K562 (cell line): Measurements from ENCODE around the gene HPRT1. TPM values are rescaled to one million over a fixed set of nuclear protein-coding genes. Genes with fewer than 3 reads are reported as not detected.

Source experiments
- ATAC-seq: fragments of 200-7000 bp; cut with Tn5 transposase; 3 replicates; pipeline ENCODE4 v1.9.1; 2020; ENCODE audit warnings: moderate library complexity
- BruUV-seq: library from RNA; stranded (reverse); fragments of 400-500 nt; replicated peaks from 2 replicates; lab custom pipeline; 2021; lab: Mats Ljungman, UMichigan
- CTCF ChIA-PET: fragments of 300-600 bp; formaldehyde crosslinking; extraction: SDS; loops from one replicate; lab custom pipeline; 2021; ENCODE audit warnings: low intra/inter-chr PET ratio; lab: Yijun Ruan, JAX
- POLR2A ChIA-PET: fragments of 300-600, 350-650 bp; sonication (Branson Sonifier 250); formaldehyde crosslinking; extraction: SDS; loops from one replicate; lab custom pipeline; 2021; ENCODE audit warnings: antibody characterized with exemption, inconsistent platforms; lab: Yijun Ruan, JAX
- DNase-seq, 4 experiments: peaks; one replicate each; pipeline versions ENCODE4 v3.0.0 to v3.0.0-alpha.2; 2011 to 2018; ENCODE audit warnings: low spot score in 3 of 4, mixed read lengths in 3 of 4; ENCODE audit errors: extremely low read depth in 1 of 4
- FAIRE-seq: peaks from 2 replicates; lab custom pipeline; 2011; peaks lifted over from hg19 to GRCh38; lab: Jason Lieb, UNC
- H2AFZ ChIP-seq: 2 replicates; pipeline ENCODE4 v1.6.0; 2011; ENCODE audit warnings: low read depth, low read length, control low read depth, inconsistent platforms
- H3K27ac ChIP-seq: fragments of 200-600 bp; 3 replicates; pipeline ENCODE4 v1.8.0; 2011; ENCODE audit warnings: low read depth, mild to moderate bottlenecking, control low read depth, inconsistent platforms, low read length, moderate library complexity, mixed read lengths; ENCODE audit errors: extremely low read depth
- H3K27me3 ChIP-seq, 2 experiments: fragments of 300-600 bp in 1 of 2; 2 replicates in 1 of 2; 3 replicates in 1 of 2; pipeline versions ENCODE4 v1.6.0 to v1.8.0; 2011; ENCODE audit warnings: inconsistent platforms in 2 of 2, low read length in 2 of 2, mild to moderate bottlenecking in 1 of 2, mixed read lengths in 1 of 2, moderate library complexity in 1 of 2; ENCODE audit not compliant: control insufficient read depth in 2 of 2, insufficient read depth in 2 of 2
- H3K36me3 ChIP-seq: fragments of 300-600 bp; 3 replicates; pipeline ENCODE4 v1.8.0; 2011; ENCODE audit warnings: mild to moderate bottlenecking, low read length, inconsistent platforms; ENCODE audit not compliant: control insufficient read depth, insufficient read depth
- H3K4me1 ChIP-seq, 2 experiments: fragments of 200-600 bp in 1 of 2; replicated peaks in 1 of 2; 2 replicates in 1 of 2; 3 replicates in 1 of 2; pipeline versions ENCODE4 v1.5.1 to v1.8.0; 2011; ENCODE audit warnings: inconsistent platforms in 2 of 2, low read length in 2 of 2, mild to moderate bottlenecking in 1 of 2, mixed read lengths in 1 of 2, moderate library complexity in 1 of 2; ENCODE audit not compliant: control insufficient read depth in 2 of 2, insufficient read depth in 2 of 2
- H3K4me2 ChIP-seq: 2 replicates; pipeline ENCODE4 v1.6.1; 2011; ENCODE audit warnings: low read length, control low read depth, inconsistent platforms, mixed read lengths; ENCODE audit not compliant: insufficient read depth
- H3K4me3 ChIP-seq: fragments of 200-600 bp; sonication (generic), shearing (Covaris generic); 2 replicates; pipeline ENCODE4 v1.5.1; 2016; ENCODE audit warnings: control low read depth, inconsistent platforms
- H3K79me2 ChIP-seq: fragments of 200-600 bp; 3 replicates; pipeline ENCODE4 v1.8.0; 2011; ENCODE audit warnings: low read length, inconsistent platforms; ENCODE audit not compliant: control insufficient read depth, insufficient read depth
- H3K9ac ChIP-seq, 2 experiments: 2 replicates each; pipeline versions ENCODE4 v1.6.0 to v1.6.1; 2011; ENCODE audit warnings: low read depth in 2 of 2, low read length in 2 of 2, control low read depth in 1 of 2, inconsistent platforms in 1 of 2, mild to moderate bottlenecking in 1 of 2, mixed read lengths in 1 of 2; ENCODE audit not compliant: insufficient read depth in 1 of 2
- H3K9me1 ChIP-seq: one replicate; pipeline ENCODE4 v1.6.0; 2011; ENCODE audit warnings: inconsistent platforms, mild to moderate bottlenecking, low read length, moderate library complexity; ENCODE audit not compliant: control insufficient read depth, insufficient read depth
- H3K9me3 ChIP-seq: replicated peaks from 2 replicates; pipeline ENCODE4 v1.5.1; 2011; ENCODE audit warnings: low read depth, low read length, inconsistent platforms; ENCODE audit not compliant: control insufficient read depth, insufficient read depth
- H4K20me1 ChIP-seq: replicated peaks from 2 replicates; pipeline ENCODE4 v1.6.1; 2011; ENCODE audit warnings: low read length, inconsistent platforms, mixed read lengths; ENCODE audit not compliant: control insufficient read depth, insufficient read depth
- BMI1 ChIP-seq: fragments of 150-350 bp; IDR thresholded peaks from 2 replicates; pipeline ENCODE4 v1.6.1; 2014; ENCODE audit warnings: low read length
- CXXC5 ChIP-seq: fragments of 250-450 bp; sonication (Bioruptor Pico); IDR thresholded peaks from 2 replicates; pipeline ENCODE4 v1.8.0; 2022; ENCODE audit warnings: inconsistent platforms, mild to moderate bottlenecking, moderate library complexity
- HDAC8 ChIP-seq: fragments of 450-650 bp; IDR thresholded peaks from 2 replicates; pipeline ENCODE4 v1.6.1; 2016; ENCODE audit warnings: mild to moderate bottlenecking, missing genetic modification characterization, moderate library complexity, missing compliant biosample characterization
- KLF16 ChIP-seq: IDR thresholded peaks from 2 replicates; pipeline ENCODE4 v1.6.1; 2016; ENCODE audit warnings: antibody characterized with exemption
- MTA2 ChIP-seq: fragments of 450-650 bp; IDR thresholded peaks from 2 replicates; pipeline ENCODE4 v1.6.1; 2016; ENCODE audit warnings: low read depth
- PHF20 ChIP-seq: fragments of 450-650 bp; IDR thresholded peaks from 2 replicates; pipeline ENCODE4 v1.6.1; 2018; ENCODE audit not compliant: partially characterized antibody
- PTTG1 ChIP-seq: fragments of 450-650 bp; IDR thresholded peaks from 2 replicates; pipeline ENCODE4 v1.6.1; 2016; ENCODE audit warnings: low read depth, mild to moderate bottlenecking, missing genetic modification characterization, missing compliant biosample characterization
- SP1 ChIP-seq: sonication (generic); formaldehyde crosslinking; IDR thresholded peaks from 2 replicates; pipeline ENCODE4 v1.8.1; 2022; ENCODE audit warnings: mild to moderate bottlenecking, missing genetic modification reagents
- TEAD1 ChIP-seq, 2 experiments: fragments of 450-650 bp in 1 of 2; sonication (generic) in 1 of 2; formaldehyde crosslinking; IDR thresholded peaks; 2 replicates each; pipeline versions ENCODE4 v1.4.0 to v1.8.0; 2020 to 2022; ENCODE audit warnings: mild to moderate bottlenecking in 2 of 2, missing genetic modification reagents in 1 of 2
- XRCC5 ChIP-seq: fragments of 200-400 bp; formaldehyde crosslinking; IDR thresholded peaks from 2 replicates; pipeline ENCODE4 v1.6.1; 2017; ENCODE audit warnings: low read depth, mild to moderate bottlenecking, low read length
- ZNF239 ChIP-seq: fragments of 250-450 bp; sonication (Bioruptor Pico); IDR thresholded peaks from 2 replicates; pipeline ENCODE4 v1.4.0; 2020; ENCODE audit warnings: mild to moderate bottlenecking
- WGBS: fragments of 100-300 bp; shearing (Covaris generic); methylation state at CpG from one replicate; pipeline ENCODE4 v1.1.6; 2016; ENCODE audit warnings: low coverage, mixed read lengths; ENCODE audit not compliant: insufficient coverage; ENCODE audit errors: missing lambda C conversion rate; 5-methylcytosine and 5-hydroxymethylcytosine counted together
- in situ Hi-C: fragments of 300-500 bp; cut with MboI; formaldehyde crosslinking; loops from 4 replicates; pipeline ENCODE4 v1.15.0; 2018; ENCODE audit warnings: inconsistent platforms, mixed read lengths
- intact Hi-C: fragments of 100-400 bp; cut with micrococcal nuclease; formaldehyde crosslinking; loops from 2 replicates; pipeline ENCODE4 v1.14.2; 2022
- polyA plus RNA-seq, 8 experiments: library from polyadenylated mRNA; depleted of rRNA in 4 of 8; stranded (reverse) in 5 of 8; unstranded in 3 of 8; fragments of >200 nt; fragmentation: Nextera tagmentation in 2 of 8; fragmentation: Illumina TruSeq in 1 of 8; extraction: Ambion mirVana in 2 of 8; extraction: Trizol in 1 of 8; gene quantifications; 2 replicates each; pipeline versions ENCODE4 v1.2.1 to v1.2.3, GENCODE V29; 2011 to 2014; ENCODE audit warnings: inconsistent platforms in 1 of 8, missing spikeins in 1 of 8
- total RNA-seq, 7 experiments: library from RNA; depleted of rRNA in 6 of 7; stranded (reverse); fragments of >200 nt in 6 of 7; fragmentation: Illumina TruSeq in 2 of 7; extraction: Trizol in 2 of 7; gene quantifications; 2 replicates each; pipeline versions ENCODE4 v1.2.1 to v1.2.3, GENCODE V29; 2011 to 2021; ENCODE audit warnings: low replicate concordance in 1 of 7
- TF ChIP-seq, protein P1 (sequence below): fragments of 250-450 bp; sonication (Bioruptor Pico); IDR thresholded peaks from 2 replicates; pipeline ENCODE4 v1.5.0; 2020; ENCODE audit warnings: mild to moderate bottlenecking, borderline replicate concordance
- TF ChIP-seq, protein P2 (sequence below): fragments of 450-650 bp; IDR thresholded peaks from 2 replicates; pipeline ENCODE4 v1.6.1; 2016; ENCODE audit warnings: borderline replicate concordance

Gene HPRT1
- total and polyA plus RNA-seq, 9 of the 15 experiments (the other 6 are each of a cell fraction or from before 2014, with no cell fraction given): 24.4 to 158 (median 104) TPM

DNA sequence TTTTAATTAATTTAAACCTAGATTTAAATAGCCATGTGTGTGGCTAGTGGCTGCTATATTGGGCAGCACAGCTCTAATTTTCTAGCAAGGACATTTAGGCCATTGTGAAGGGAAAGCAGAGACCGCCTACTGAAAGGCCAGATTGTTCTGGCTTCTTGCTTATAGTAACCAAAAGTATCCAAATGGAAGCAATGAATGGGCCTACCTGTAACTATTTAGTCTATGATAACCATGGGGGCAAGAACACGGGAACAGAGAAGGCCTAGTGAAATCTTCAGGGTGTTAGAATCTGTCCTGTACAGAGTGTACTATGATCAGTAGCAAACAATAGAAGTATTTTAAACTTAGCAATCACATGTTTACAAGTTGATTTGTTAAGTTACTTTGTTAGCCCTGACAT is 16.5 kb upstream of the HPRT1 start:
- intact Hi-C loops: no loop called here
- BruUV-seq: no TSS peak

DNA sequence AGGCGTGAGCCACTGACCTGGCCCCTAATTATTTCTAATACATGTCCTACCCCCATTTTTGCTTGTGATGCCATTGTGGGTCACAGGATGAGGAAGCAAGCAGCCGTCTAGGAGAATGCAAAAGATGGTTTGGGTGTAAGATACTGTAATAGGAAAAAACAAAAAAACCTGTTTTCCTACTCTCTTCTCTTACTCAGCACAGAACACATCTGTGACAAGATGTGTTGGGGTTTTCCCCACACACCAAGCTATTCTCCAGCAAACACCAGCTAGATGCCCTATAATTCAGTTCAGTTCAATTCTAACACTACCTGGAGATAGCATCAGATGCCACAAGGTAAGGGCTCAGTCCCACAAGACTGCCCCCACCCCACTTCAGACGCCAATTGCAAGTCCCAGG is 15.3 kb upstream of the HPRT1 start:
- no peak overlapping the region for H3K4me3 ChIP-seq
- H3K36me3 ChIP-seq: no peaks in the 10 kb centered on the region
- BruUV-seq: no TSS peak
- H3K9ac ChIP-seq: no peak overlapping the region
- H3K79me2 ChIP-seq: no peaks in the 10 kb centered on the region
- CTCF ChIA-PET: no interaction called here
- intact Hi-C loops: no loop called here
- H4K20me1 ChIP-seq: no peaks in the 10 kb centered on the region
- H3K4me2 ChIP-seq: no peak overlapping the region
- WGBS: 18% methylated on average over 3 of the region's 3 CpGs
- H2AFZ ChIP-seq: no peak overlapping the region
- no peak for ATAC-seq
- FAIRE-seq: no peak
- POLR2A ChIA-PET: no interaction called here
- H3K27ac ChIP-seq: no peak overlapping the region
- H3K9me3 ChIP-seq: no peaks in the 10 kb centered on the region
- no peaks in the 10 kb centered on the region for H3K27me3 ChIP-seq
- in situ Hi-C loops: no loop called here
- TF ChIP-seq BMI1 (no peak), CXXC5 (no peak), KLF16 (no peak), PTTG1 (tag) (no peak), PHF20 (no peak), TEAD1 (CRISPR knock-in tag; IDR thresholded peaks at IDR 0.05) (no peak), MTA2 (no peak), HDAC8 (no peak), ZNF239 (no peak), SP1 (CRISPR knock-in tag) (no peak), XRCC5 (no peak)
- TF ChIP-seq, protein P1, sequence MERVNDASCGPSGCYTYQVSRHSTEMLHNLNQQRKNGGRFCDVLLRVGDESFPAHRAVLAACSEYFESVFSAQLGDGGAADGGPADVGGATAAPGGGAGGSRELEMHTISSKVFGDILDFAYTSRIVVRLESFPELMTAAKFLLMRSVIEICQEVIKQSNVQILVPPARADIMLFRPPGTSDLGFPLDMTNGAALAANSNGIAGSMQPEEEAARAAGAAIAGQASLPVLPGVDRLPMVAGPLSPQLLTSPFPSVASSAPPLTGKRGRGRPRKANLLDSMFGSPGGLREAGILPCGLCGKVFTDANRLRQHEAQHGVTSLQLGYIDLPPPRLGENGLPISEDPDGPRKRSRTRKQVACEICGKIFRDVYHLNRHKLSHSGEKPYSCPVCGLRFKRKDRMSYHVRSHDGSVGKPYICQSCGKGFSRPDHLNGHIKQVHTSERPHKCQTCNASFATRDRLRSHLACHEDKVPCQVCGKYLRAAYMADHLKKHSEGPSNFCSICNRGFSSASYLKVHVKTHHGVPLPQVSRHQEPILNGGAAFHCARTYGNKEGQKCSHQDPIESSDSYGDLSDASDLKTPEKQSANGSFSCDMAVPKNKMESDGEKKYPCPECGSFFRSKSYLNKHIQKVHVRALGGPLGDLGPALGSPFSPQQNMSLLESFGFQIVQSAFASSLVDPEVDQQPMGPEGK (CRISPR knock-in tag): no peak
- H3K9me1 ChIP-seq: no peaks in the 10 kb centered on the region
- no peaks in the 10 kb centered on the region for H3K4me1 ChIP-seq
- no peak for DNase-seq

More for the DNA sequence above, 16.5 kb upstream of the HPRT1 start:
- Histone ChIP-seq H3K4me2 (no peak overlapping the region), H3K9ac (no peak overlapping the region)
- DNase-seq: no peak
- TF ChIP-seq, protein P2, sequence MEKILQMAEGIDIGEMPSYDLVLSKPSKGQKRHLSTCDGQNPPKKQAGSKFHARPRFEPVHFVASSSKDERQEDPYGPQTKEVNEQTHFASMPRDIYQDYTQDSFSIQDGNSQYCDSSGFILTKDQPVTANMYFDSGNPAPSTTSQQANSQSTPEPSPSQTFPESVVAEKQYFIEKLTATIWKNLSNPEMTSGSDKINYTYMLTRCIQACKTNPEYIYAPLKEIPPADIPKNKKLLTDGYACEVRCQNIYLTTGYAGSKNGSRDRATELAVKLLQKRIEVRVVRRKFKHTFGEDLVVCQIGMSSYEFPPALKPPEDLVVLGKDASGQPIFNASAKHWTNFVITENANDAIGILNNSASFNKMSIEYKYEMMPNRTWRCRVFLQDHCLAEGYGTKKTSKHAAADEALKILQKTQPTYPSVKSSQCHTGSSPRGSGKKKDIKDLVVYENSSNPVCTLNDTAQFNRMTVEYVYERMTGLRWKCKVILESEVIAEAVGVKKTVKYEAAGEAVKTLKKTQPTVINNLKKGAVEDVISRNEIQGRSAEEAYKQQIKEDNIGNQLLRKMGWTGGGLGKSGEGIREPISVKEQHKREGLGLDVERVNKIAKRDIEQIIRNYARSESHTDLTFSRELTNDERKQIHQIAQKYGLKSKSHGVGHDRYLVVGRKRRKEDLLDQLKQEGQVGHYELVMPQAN: no peak
- TF ChIP-seq, all 486 proteins: peak for 0
- Histone ChIP-seq H3K27ac (no peak overlapping the region), H3K36me3 (no peaks in the 10 kb centered on the region), H2AFZ (no peak overlapping the region), H3K4me3 (no peak overlapping the region), H3K79me2 (no peaks in the 10 kb centered on the region), H3K9me1 (no peaks in the 10 kb centered on the region), H3K9me3 (no peaks in the 10 kb centered on the region), H4K20me1 (no peaks in the 10 kb centered on the region), H3K4me1 (no peaks in the 10 kb centered on the region), H3K27me3 (no peaks in the 10 kb centered on the region)
- CTCF ChIA-PET: no interaction called here
- FAIRE-seq (no peak), ATAC-seq (no peak)
- POLR2A ChIA-PET: no interaction called here
- in situ Hi-C loops: no loop called here
- WGBS: 69% methylated on average over 2 of the region's 2 CpGs
